DMS53 treated with DMSO at 0.1 percent for 48 hours (cell line): ENCODE data around the gene LRRIQ4.

Experiments
- DNase-seq: peaks from one replicate; lab custom pipeline; 2025; ENCODE audit not compliant: unreplicated experiment; lab: John Stamatoyannopoulos, UW

Gene LRRIQ4

DNA sequence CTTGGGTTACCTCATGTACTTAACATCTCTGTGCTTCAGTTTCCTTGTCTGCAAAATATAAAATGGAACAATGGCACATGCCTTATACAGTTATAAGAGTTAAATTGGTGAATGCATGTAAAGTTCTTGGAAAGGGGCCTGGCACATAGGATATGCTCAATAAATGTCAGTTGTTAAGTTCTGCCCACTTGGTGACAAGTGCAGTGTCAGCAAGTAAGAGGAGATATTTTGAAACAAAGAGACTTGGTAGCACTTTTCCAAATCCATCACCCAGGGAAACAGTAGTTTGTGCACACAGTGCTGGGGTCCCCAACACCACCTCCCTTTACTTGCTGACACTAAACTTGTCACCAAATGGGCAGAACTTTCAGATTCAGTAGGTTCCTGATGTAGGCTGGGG is 37.9 kb downstream of the LRRIQ4 start:
- DNase-seq: no peak

DNA sequence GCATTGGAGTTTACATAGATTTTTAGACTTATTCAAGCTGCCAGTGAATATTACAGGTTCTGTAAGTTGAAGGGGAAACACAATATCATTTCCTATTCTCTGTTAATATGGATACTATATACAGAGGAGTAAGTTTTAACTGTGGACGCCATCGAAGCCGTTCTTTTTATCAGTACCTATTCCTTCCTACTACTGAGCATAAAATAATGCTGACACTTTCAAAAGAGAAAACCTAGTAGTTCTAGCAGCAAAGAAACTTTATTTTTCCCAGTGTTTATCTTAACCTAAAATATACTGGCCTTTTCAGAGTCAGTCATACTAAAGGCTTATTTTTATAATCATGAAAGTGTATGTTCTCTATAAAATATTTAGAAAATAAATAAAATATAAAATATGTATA is 42.8 kb downstream of the LRRIQ4 start:
- no peak for DNase-seq

- DNase-seq: no peak
These were observed 45.1 kb downstream of the LRRIQ4 start for GRCh38 chr3:169857811-169858210.

- no peak for DNase-seq
These were observed 49.2 kb downstream of the LRRIQ4 start for GRCh38 chr3:169861871-169862270.

- DNase-seq: peak; percentile 47
These were observed 50.8 kb downstream of the LRRIQ4 start for GRCh38 chr3:169863458-169863899.

- no peak for DNase-seq
These were observed 51.6 kb downstream of the LRRIQ4 start for GRCh38 chr3:169864270-169864669.

GRCh38 chr3:169865176-169865767 is 52.6 kb downstream of the LRRIQ4 start:
- no peak for DNase-seq

DNA sequence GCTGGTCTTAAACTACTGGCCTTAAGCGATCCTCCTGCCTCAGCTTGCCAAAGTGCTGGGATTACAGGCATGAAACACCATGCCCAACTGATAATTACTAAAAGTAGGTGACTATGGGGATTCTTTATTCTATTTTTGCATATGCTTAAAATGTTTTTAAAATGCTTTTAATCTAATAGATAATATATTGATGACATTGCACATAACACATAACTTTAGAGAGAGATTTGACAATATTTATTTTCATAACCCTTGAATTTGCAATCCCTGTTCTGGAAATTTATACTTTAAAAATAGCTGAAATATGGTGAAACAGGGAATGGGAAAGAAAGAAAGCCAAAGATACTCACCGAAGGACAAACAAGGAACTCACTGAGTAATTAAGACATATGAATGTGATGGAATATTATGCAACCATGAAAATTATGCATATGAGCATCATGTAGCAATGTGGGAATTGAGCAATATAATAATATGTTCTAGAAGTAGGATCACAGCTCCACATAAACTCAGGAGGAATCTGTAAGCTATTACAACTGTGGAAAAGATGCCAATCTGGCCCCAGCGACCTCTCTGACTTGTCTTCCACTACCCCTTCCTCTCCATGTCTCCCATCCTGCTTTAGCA is 55.0 kb downstream of the LRRIQ4 start:
- no peak for DNase-seq

GRCh38 chr3:169868369-169868768 is 55.7 kb downstream of the LRRIQ4 start:
- DNase-seq: no peak

DNA sequence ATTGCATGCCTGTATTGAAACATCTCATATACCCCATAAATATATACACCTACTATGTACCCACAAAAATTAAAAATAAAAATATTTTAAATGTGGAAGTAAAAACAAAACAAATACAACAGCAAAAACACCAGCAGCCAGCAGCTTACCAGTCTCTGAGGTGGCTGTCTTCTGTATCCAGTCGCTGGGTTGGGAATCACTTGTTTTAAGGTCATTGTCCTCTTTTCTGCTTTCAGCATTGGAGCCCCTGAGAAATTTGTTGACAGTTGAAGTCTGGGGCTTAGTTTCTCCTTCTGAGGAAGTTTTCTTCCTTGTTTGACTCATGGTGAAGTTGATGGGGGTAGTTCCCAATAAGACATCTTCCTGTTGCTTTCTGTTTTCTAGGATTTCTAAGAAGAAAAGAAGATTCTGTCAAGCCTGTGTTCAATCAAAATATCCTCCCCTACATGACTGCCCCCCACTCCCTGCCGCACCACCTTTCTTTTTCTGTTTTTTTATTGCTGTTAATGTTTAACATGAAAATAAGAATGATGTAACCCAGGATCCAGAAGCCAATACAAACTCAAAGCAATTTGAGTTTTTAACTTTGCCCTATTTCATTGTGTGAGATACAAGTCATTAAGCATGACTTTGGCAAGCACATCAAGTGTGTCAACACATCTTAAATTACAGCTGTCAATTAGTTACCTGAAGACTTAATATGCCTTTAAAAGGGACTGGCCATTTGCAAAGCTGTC is 57.0 kb downstream of the LRRIQ4 start, which contains the start of gene LRRC31:
Gene LRRC31, minus strand, starts transcription at position 452 of the 737 bp plus-strand sequence. Its CDS starts 128 bp downstream, at position 324.
- no peak for DNase-seq

DNA sequence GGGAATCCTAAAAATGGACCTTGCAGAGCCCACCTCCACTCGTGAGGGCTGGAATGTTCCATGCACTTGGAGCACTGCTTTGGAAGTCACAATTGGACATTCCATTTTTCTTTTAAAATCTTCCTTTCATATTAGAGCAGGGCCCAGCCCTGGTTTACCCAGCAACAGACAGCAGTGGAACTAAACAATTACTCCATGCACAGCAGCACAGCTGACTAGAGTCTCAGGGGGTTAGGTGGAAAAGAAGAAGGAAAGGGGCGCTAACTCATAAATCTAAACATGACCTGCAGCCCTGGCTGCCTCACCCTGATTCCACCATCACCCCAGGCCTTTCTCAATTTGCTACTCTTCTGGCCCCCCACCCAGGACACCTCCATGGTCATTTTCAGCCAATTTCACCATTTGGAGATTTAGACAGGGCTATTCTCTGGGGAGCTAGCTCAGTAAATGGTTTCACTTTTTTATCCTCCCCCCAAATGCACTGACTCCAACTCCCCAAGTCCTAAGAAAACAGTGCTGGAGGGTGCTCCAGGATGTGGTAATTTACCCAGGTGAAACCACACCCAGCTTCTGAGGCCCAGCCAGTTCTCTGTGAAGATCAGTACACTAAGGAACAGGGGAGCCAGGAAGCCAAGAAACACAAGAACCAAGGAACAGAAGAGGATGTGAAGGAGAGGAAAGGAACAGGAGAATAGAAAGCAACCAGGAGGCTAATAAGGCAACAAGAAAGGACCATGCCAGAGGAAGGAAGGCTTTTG is 58.6 kb downstream of the LRRIQ4 start:
- no peak for DNase-seq

- DNase-seq: no peak
These were observed 66.4 kb downstream of the LRRIQ4 start for GRCh38 chr3:169879013-169879557.

- DNase-seq: no peak
These were observed 67.3 kb downstream of the LRRIQ4 start for GRCh38 chr3:169879845-169880575.

DNA sequence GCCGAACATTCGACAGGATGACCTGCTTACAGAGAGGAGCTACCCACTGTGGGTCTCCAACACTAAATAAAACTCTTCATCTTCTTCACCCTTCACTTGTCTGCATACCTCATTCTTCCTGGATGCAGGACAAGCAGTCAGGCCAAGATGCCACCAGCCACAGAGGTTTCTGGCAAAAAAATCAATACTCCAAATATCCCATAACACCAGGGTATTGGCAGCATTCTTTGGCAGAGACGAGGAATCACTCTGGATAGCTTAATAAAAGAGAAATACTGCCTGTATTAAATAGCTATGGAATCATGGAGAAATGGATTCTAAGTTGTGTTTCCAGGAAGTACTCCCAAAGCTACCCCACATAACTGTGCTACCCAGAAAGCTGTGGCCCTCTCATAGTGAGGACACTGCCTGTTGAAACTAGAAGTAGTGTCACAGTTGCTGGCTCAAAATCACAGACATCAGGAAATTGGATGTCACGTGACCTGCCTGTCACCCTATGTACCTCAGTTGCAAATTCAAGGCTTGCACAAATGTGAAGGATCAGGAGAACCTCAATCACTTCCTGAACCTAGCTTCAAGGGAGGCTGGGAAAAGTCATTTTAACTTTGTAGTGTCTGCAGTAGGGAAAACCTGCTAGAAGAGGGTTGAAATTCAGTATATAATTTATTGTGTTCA is 68.0 kb downstream of the LRRIQ4 start:
- no peak for DNase-seq

- no peak for DNase-seq
These were observed 74.0 kb downstream of the LRRIQ4 start for GRCh38 chr3:169886671-169887070.
